ENCODE measurements around the gene MEGF8. TPM values are rescaled to one million over a fixed set of nuclear protein-coding genes. Genes with fewer than 3 reads are reported as not detected.
A peak's percentile ranks its signal among the peaks of the same experiment; 100 is the strongest.

Gene MEGF8
- total and polyA plus RNA-seq, 2 of the 13 experiments (the other 11 are each of a cell fraction or from before 2014, with no cell fraction given) = 4.0 to 8.8 TPM

DNA sequence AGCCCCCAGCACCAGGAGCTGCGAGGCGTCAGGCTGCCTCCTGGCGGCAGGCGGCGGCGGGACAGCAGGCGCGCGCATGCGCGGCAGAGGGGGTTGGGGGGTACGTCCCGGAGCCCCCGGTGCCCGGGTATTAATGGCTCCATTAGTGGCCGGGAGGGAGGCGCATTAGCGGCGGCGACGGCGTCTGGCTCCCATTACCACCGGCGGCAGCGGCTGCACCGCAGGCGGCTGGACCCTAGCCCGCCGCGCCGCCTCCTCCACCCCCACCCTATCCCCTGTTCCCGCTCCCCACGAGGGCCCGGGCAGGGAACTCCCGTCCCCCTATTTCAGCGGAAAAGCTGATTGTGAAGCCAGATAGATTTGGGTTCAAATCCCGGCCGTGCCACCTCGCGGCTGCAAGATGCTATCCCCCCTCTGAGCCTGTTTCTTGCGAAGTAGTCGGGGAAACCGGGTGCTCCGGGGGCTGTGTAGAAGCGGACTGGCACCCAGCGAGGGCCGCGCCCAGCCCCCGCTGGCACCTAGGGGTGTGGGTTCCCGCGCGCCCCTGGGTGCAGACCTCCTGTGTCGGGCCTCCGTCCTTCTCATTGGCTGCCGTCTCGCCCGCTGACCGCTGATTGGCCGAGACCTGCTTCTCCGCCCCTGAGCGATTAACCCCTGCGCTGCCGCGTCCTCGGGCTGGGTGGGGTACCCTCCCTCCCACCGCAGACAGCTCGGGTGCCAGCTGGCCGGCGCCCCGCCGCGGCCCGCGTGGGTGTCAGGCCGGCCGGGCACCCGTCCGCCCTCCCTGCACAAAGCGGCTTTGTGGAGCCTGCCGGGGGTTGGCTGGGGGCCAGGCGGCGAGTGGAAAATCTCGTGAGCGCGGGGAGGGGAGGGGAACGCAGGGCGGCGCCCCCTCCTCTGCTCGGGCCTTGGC lies 45.3 kb upstream of the MEGF8 start (continued):
- TF ChIP-seq, protein P1, sequence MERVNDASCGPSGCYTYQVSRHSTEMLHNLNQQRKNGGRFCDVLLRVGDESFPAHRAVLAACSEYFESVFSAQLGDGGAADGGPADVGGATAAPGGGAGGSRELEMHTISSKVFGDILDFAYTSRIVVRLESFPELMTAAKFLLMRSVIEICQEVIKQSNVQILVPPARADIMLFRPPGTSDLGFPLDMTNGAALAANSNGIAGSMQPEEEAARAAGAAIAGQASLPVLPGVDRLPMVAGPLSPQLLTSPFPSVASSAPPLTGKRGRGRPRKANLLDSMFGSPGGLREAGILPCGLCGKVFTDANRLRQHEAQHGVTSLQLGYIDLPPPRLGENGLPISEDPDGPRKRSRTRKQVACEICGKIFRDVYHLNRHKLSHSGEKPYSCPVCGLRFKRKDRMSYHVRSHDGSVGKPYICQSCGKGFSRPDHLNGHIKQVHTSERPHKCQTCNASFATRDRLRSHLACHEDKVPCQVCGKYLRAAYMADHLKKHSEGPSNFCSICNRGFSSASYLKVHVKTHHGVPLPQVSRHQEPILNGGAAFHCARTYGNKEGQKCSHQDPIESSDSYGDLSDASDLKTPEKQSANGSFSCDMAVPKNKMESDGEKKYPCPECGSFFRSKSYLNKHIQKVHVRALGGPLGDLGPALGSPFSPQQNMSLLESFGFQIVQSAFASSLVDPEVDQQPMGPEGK (CRISPR knock-in tag; IDR thresholded peaks at IDR 0.05) = peak; percentile 97
- TF ChIP-seq PPARG (CRISPR knock-in tag; conservative IDR thresholded peaks at IDR 0.05) (no peak), ZNF557 (CRISPR knock-in tag; IDR thresholded peaks at IDR 0.05) (no peak), NBN (conservative IDR thresholded peaks at IDR 0.05) (no peak)

DNA sequence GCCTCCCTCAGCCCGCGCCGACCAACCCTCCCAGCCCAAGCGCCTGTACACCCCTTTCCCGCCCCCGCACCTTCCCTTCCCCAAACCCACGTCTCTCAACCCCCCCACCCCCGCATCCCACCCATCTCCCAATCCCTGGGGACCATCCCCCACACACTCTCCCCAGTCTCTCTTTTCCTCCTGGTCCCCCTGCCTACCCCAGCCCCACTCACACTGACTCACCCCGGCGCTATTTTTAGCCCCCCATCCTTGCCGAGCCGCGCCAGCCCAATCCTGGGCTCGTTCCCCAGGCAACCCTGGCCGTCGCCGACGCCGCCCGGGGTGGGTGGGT lies 44.7 kb upstream of the MEGF8 start:
- Histone ChIP-seq H3K36me3 (replicated peaks in 1 of 2; ENCODE audit: control insufficient read depth in 1 of 2, insufficient read depth in 2 of 2, low read length in 2 of 2) (no peaks in the 10 kb centered on the region; a peak in 1 of 5 replicates), H2AFZ (ENCODE audit: low read length) (no peak overlapping the region), H3K9me3 (ENCODE audit: low read length) (no peaks in the 10 kb centered on the region), H3K4me3 (replicated peaks in 1 of 3; ENCODE audit: insufficient read depth in 1 of 3, low read depth in 2 of 3, low read length in 3 of 3) (peak overlapping the region; percentile 70 to 83 (median 73)), H3K79me2 (ENCODE audit: insufficient read depth, low read length) (peaks cover 24% of the 10 kb centered on the region), H4K20me1 (ENCODE audit: insufficient read depth, low read length) (peaks cover 11% of the 10 kb centered on the region; the same call in 1 of the 2 replicates), H3K27ac (ENCODE audit: extremely low read length, insufficient read depth, low read length) (peak overlapping the region; percentile 72), H3K27me3 (ENCODE audit: control insufficient read depth in 1 of 2, insufficient read depth in 2 of 2, low read length in 2 of 2) (no peaks in the 10 kb centered on the region; a peak in 1 of 5 replicates), H3K4me2 (ENCODE audit: low read depth, low read length) (peak overlapping the region; percentile 86), H3K9ac (ENCODE audit: insufficient read depth, low read depth, low read length) (peak overlapping the region; percentile 73), H3K4me1 (ENCODE audit: insufficient read depth, low read length) (peaks cover 63% of the 10 kb centered on the region)
- ATAC-seq (no peak; the same call in 2 of the 3 replicates), DNase-seq (ENCODE audit: low spot score) (no peak), FAIRE-seq (no peak)
- ChIA-PET POLR2A (interaction anchor here (0.8 to 7.4 kb wide), 6 partner anchors 11 to 60 kb away, joined by 3 to 117 read pairs (median 20); partner anchors contain the start of genes CIC, ERF, GSK3A and ZNF526), CTCF (ENCODE audit: low intra/inter-chr PET ratio, low total read pairs) (interaction anchor here (1.8 to 1.9 kb wide), 2 partner anchors 10 to 35 kb away, joined by 5 to 7 read pairs; no protein-coding TSS in a partner anchor)
- BruUV-seq (replicated peaks) = no TSS peak
- in situ Hi-C loops (cut with HindIII; ENCODE audit: extremely low pct_ligation_motif_present, low pct_unique_long_range_greater_than_20kb) = no loop called here
- intact Hi-C loops (cut with micrococcal nuclease; ENCODE audit: unreplicated experiment) = loop anchor here (1.0 kb wide), 1 partner anchor 11 kb away; the partner anchor contains the start of gene CIC
- TF ChIP-seq ZNF749 (CRISPR knock-in tag; IDR thresholded peaks at IDR 0.05; ENCODE audit: borderline replicate concordance) (0 out of 2 replicates have a peak, but pooled peaks have one; percentile 7), MIER2 (CRISPR knock-in tag; IDR thresholded peaks at IDR 0.05) (no peak), HOXA9 (CRISPR knock-in tag; IDR thresholded peaks at IDR 0.05; ENCODE audit: borderline replicate concordance) (0 out of 2 replicates have a peak, but pooled peaks have one; percentile 9), PCBP1 (IDR thresholded peaks at IDR 0.05; ENCODE audit: borderline replicate concordance, low read depth, low read length) (0 out of 2 replicates have a peak, but pooled peaks have one; percentile 13)
- TF ChIP-seq, protein P2, sequence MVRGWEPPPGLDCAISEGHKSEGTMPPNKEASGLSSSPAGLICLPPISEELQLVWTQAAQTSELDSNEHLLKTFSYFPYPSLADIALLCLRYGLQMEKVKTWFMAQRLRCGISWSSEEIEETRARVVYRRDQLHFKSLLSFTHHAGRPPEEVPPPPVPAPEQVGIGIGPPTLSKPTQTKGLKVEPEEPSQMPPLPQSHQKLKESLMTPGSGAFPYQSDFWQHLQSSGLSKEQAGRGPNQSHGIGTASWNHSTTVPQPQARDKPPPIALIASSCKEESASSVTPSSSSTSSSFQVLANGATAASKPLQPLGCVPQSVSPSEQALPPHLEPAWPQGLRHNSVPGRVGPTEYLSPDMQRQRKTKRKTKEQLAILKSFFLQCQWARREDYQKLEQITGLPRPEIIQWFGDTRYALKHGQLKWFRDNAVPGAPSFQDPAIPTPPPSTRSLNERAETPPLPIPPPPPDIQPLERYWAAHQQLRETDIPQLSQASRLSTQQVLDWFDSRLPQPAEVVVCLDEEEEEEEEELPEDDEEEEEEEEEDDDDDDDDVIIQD (CRISPR knock-in tag; IDR thresholded peaks at IDR 0.05; ENCODE audit: low read depth) = no peak
- WGBS (ENCODE audit: low lambda C conversion rate) = under 1% methylated on average over 16 of the region's 20 CpGs
